ENCODE results near the gene SCN4B.

SCN4B gene

DNA sequence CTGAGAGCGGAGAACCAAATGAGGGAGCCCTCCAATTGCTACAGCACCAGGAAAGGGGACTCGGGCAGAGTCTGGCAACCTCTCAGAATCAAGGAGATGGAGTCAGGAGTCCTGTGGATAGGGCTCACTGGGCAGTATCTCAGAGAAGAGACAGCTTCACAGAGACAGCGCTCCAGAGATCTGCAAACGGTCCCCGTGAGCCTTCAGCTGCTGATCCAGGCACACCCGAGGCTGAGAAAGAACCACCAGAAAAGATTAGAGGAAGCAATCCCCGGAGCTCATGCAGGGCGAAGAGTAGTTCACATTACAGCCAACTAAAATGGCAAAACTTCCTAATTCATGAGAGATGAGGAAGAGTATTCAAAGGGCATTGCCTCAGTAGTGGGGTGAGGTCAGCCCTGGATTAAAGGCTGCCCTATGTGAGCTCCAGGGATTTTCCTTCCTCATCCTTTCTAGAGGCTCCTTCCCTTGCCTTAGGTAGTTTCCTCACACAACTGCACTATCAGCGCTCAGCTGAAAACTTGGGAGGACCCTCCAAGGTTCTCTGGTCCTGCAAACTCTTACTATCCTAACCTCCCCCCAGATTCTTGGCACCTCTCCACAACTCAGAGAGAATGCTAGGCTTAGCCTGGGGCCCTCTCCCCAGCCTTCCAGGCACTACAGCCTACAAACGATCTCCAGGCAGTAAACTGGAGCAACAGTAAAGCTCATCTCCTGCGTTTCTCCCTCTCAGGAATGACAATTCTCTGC is 23.7 kb downstream of the SCN4B start:
- DNase-seq, result no peak

DNA sequence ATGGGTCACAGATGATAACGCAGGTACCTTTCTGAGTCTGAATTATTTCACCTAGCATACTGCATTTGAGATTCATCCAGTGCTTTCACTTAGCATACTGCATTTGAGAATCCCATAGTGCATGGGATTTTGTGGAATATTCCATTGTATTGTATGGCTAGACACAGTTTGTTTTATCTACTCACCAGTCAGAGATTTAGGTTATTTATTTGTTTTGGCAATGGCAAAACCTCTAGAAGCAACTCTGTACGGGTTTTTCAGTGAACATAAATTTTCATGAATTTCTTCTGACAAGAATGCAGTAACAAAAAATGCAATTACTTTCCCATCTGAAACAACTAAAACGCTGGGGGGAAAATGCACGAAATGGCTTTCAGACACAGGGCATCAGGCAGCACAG is 24.3 kb downstream of the SCN4B start:
- no peak for DNase-seq

GRCh38 chr11:118126082-118126838 is 26.4 kb downstream of the SCN4B start:
- no peak for DNase-seq

DNA sequence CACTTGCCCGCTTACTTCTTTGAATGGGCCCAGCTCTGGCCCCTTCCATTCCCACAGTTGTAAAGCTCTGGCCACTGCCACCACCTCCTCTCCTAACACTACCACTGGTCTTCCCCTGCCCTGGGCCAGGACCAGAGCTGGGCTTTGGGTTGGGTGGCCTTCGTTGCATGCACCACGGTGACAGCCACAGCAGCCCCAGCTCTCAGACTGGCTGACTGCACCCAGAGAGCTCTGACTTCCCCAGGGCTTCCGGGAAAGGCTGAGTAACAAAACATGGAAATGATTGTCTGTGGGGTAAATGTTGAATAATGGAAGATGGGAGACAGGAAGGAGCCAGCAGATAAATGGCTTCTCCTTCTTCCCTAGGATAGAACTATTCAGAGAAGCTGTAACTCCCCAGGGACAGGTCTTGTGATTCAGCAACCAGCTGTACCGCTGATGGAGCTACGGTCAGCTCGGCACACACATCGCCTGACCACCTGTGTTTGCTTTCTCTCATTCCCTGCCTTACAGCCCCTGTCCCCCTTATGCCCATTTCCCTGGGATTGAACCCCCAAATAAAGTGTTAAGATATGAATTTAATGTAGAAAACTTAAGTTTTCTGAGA is 27.6 kb downstream of the SCN4B start:
- DNase-seq, result no peak

GRCh38 chr11:118120793-118121192 is 31.8 kb downstream of the SCN4B start:
- no peak for DNase-seq

GRCh38 chr11:118117790-118118601 is 34.6 kb downstream of the SCN4B start:
- DNase-seq, result no peak

- no peak for DNase-seq
These were observed 37.6 kb downstream of the SCN4B start for GRCh38 chr11:118115048-118115447.

DNA sequence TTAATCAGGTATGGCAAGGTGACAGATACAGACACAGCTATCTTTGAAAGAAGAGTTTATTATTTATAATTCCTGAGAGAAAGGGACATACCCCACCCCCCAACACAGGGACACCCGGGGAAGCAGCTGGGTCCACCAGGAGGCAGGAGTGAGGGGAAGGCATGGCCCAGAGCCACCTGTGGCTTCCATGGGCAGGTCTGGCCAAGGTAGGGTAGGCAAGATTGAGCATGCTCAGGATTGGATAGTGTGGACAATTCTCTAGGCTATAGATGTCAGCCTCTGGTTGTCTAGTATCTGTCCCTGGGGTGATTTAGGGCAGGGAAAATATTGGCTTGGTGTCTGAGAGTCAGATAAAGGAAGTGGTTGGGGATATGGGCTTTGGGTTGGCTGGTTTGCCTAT is 38.4 kb downstream of the SCN4B start:
- no peak for DNase-seq

DNA sequence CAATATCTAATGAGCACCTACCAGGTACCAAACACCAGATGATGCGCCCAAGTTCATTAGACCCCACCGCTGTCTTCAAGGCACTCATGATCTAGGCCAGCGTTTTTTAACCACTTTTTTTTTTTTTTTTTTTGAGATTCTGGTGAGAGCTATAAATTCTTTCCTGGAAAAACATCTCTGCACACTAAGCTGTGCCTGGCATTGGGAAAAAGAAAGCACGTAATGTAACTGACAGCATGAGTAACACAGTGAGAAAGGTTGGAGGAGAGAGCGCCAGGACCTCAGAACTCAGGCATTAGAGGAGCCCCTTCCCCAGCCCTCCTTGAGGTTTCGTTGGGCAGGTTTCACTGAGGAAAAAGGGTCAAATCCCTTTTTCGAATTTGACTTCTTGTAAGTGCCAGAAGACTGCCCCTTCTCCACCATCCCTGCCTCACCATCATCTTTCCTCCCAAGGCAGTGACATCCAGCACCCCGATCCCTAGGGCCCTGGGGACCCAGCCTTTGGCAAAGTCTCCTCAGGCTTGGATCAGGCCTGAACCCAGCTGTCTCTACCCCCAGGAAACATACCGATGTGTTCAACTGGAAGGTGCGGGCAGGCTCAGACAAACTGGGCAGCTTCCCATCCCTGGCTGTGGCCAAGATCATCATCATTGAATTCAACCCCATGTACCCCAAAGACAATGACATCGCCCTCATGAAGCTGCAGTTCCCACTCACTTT is 39.8 kb downstream of the SCN4B start:
- DNase-seq, result no peak

GRCh38 chr11:118111744-118112035 is 40.9 kb downstream of the SCN4B start:
- no peak for DNase-seq

- DNase-seq, result no peak
These were observed 41.4 kb downstream of the SCN4B start for GRCh38 chr11:118111019-118111743.

- no peak for DNase-seq
These were observed 43.4 kb downstream of the SCN4B start for GRCh38 chr11:118109231-118109630.

DNA sequence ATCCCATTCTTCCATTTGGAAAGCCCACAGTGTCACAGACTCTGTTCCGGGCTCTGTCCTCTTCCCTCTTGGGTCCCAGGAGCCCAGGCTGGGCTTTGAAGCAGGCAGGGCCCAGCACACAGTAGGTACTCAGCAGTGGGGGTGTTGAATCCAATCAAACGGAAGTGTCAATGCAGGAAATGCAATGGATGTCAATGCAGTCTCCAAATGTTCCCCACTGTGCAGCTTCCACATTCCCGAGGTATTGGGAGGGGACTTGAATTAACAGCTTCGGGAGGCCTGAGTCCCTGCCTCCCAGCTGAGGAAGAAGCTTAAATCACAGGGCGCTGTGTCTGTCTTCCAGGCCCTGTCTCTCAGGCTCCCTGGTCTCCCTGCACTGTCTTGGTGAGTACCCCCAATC is 44.1 kb downstream of the SCN4B start:
- no peak for DNase-seq

DNA sequence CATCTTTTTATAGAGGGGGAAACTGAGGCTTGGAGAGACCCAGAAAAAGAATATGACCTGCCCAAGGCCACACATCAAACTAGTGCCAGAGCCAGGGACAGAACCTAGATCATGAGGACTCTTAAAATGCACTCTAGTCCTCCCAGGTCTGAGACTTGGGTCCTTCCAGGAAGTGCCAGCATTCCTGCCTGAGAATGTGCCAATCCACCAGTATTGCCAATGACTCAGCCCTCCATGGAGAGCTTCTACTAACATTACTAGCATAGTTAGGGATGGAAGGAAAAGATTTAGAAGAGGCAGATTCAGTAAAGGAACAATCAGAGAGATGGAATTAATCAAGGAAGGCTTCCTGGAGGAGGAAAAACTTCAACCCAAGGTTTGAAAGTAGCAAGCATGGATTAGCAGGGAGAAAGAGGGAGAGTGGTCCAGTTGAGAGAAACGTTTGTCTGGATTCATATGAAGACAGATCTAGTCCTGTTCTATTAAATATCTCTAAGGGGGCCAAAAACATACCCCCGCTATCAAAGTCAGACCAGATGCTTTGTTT is 45.8 kb downstream of the SCN4B start:
- no peak for DNase-seq

GRCh38 chr11:118105657-118106305 is 46.8 kb downstream of the SCN4B start:
- DNase-seq, result no peak

GRCh38 chr11:118104491-118104890 is 48.1 kb downstream of the SCN4B start:
- no peak for DNase-seq

DNA sequence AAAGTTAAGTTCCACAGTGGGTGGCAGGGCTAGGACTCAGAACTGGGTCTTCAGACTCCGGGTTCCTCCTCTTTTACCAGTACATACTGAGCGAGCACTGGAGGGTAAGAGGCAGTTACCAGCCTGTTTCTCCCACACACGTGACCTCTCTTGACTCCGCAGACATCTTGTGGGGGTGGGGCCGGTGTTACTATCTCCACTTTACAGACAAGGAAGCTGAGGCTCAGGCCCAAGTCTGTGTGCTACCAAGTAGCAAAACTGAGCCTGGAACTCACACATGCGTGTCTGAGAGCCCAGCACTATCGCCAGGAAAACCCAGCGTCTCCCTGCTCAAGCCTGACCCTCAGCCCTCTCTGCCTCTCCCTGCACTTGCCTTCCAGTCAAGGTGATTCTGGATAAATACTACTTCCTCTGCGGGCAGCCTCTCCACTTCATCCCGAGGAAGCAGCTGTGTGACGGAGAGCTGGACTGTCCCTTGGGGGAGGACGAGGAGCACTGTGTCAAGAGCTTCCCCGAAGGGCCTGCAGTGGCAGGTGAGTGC is 49.8 kb downstream of the SCN4B start:
- DNase-seq, result no peak

DNA sequence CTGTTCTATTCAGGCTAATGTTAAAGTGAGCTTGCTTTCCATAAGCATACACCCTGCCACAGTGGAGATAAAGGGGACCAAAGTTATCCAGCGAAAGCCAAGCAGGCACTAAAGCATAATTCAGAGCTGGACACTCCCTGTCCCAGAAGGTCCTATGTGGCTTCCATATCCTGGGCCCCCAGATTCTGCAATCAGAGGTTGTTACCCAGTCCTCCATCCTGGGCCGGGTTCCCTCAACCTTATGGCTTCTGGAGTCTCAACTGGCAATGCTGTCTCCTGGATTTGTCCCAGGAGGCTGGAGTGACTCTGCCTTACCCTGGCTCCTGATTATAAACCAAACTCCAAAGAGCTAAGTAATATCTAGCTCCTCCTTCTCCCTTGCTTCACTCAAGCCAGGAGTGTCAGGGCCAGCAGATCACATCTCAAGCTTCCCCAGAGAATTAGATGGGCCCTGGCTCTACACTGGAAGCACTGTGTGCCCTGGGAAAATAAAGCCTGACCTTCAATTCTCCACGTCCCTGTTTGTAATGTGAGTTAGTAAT is 51.9 kb downstream of the SCN4B start:
- DNase-seq, result no peak

GRCh38 chr11:118099838-118100556 is 52.6 kb downstream of the SCN4B start:
- DNase-seq, result no peak
